ENCODE results near the gene ATP5MK.

Gene ATP5MK

DNA sequence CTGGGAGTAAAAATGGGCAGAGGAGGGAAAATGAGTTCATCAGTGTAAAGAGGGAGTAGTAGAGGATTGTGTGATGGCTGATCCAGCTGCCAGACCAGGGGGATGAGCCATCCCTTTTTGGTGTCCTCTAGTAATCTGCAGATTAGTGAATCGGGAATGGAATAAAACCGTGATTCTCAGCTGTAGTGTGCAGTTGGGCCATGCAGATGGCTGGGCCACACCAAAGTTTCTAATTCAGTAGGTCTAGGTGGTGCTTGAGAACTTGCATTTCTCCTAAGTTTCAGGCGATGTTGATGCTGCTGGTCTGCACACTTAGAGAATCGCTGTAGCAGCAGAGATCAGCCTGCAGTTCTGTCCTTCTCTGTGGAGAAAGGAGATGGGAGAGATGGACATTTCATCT, 22.8 kb upstream of the ATP5MK start:
- no peak for TF ChIP-seq NFIC (IDR thresholded peaks at IDR 0.05)
- TF ChIP-seq, protein P1, sequence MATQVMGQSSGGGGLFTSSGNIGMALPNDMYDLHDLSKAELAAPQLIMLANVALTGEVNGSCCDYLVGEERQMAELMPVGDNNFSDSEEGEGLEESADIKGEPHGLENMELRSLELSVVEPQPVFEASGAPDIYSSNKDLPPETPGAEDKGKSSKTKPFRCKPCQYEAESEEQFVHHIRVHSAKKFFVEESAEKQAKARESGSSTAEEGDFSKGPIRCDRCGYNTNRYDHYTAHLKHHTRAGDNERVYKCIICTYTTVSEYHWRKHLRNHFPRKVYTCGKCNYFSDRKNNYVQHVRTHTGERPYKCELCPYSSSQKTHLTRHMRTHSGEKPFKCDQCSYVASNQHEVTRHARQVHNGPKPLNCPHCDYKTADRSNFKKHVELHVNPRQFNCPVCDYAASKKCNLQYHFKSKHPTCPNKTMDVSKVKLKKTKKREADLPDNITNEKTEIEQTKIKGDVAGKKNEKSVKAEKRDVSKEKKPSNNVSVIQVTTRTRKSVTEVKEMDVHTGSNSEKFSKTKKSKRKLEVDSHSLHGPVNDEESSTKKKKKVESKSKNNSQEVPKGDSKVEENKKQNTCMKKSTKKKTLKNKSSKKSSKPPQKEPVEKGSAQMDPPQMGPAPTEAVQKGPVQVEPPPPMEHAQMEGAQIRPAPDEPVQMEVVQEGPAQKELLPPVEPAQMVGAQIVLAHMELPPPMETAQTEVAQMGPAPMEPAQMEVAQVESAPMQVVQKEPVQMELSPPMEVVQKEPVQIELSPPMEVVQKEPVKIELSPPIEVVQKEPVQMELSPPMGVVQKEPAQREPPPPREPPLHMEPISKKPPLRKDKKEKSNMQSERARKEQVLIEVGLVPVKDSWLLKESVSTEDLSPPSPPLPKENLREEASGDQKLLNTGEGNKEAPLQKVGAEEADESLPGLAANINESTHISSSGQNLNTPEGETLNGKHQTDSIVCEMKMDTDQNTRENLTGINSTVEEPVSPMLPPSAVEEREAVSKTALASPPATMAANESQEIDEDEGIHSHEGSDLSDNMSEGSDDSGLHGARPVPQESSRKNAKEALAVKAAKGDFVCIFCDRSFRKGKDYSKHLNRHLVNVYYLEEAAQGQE (IDR thresholded peaks at IDR 0.05; ENCODE audit: low read depth), result no peak

DNA sequence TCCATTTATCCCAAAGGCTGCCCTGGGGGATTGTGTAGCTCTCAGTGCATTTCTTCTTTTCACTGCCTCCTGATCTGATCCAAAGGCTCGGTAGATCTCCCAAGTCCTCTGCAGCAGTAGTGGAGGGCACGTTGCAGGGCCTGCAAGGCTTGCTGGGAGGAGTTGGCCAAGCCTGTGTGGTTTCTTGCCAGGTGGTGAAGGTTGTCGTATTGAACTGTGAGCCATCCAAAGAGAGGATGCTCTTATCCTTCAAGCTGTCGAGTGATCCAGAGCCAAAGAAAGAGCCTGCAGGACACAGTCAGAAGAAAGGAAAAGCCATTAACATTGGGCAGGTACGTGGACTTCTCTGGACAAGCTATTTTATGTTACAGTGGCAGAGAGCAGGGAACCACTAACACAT, 21.3 kb upstream of the ATP5MK start:
- TF ChIP-seq TEAD4 (IDR thresholded peaks at IDR 0.05) (no peak), NFIC (IDR thresholded peaks at IDR 0.05) (no peak), RAD21 (IDR thresholded peaks at IDR 0.05; ENCODE audit: low read depth) (no peak), YY1 (IDR thresholded peaks at IDR 0.05; ENCODE audit: low read depth) (no peak), TAF1 (IDR thresholded peaks at IDR 0.05; ENCODE audit: low read depth) (no peak), ZBTB7A (IDR thresholded peaks at IDR 0.05; ENCODE audit: low read depth) (no peak), USF1 (IDR thresholded peaks at IDR 0.05) (no peak), CEBPB (IDR thresholded peaks at IDR 0.05) (no peak), EP300 (IDR thresholded peaks at IDR 0.05; ENCODE audit: borderline replicate concordance) (no peak), FOXM1 (IDR thresholded peaks at IDR 0.05; ENCODE audit: borderline replicate concordance, low read depth) (no peak), TCF12 (IDR thresholded peaks at IDR 0.05; ENCODE audit: low read depth) (no peak), CREB1 (IDR thresholded peaks at IDR 0.05; ENCODE audit: low read depth) (no peak), EGR1 (IDR thresholded peaks at IDR 0.05) (no peak)
- TF ChIP-seq, protein P2, sequence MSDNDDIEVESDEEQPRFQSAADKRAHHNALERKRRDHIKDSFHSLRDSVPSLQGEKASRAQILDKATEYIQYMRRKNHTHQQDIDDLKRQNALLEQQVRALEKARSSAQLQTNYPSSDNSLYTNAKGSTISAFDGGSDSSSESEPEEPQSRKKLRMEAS (IDR thresholded peaks at IDR 0.05), result no peak
- TF ChIP-seq, protein P1 (IDR thresholded peaks at IDR 0.05; ENCODE audit: low read depth), result no peak

- TF ChIP-seq NFIC (IDR thresholded peaks at IDR 0.05), result no peak
- TF ChIP-seq FOXM1 (IDR thresholded peaks at IDR 0.05; ENCODE audit: borderline replicate concordance, low read depth), result no peak
- TF ChIP-seq, protein P2 (IDR thresholded peaks at IDR 0.05), result no peak
- no peak for TF ChIP-seq USF1 (IDR thresholded peaks at IDR 0.05)
- peak; percentile 54 for TF ChIP-seq RAD21 (IDR thresholded peaks at IDR 0.05; ENCODE audit: low read depth)
- TF ChIP-seq TEAD4 (IDR thresholded peaks at IDR 0.05), result no peak
- TF ChIP-seq TAF1 (IDR thresholded peaks at IDR 0.05; ENCODE audit: low read depth), result no peak
Observed at GRCh38 chr10:103416436-103417147, 20.3 kb upstream of the ATP5MK start.

DNA sequence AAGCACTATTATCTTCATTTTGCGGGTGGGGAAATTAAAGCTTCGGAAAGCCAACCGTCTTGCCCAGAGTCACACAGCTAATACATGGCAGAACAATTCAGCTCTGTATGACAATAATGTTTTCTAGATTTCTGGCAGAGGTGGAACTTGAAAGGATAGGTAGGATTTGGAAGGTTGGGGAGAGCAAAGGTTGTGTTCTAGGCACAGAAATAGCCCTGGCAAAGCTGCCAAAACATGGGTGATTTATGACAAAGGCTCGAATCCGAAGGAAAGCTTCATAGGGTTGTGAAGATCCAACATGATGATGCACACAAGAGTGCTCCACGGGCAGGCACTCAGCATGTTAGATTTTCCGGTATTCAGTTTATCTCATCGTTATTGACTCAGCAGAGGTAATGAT, 19.3 kb upstream of the ATP5MK start:
- TF ChIP-seq, protein P1 (IDR thresholded peaks at IDR 0.05; ENCODE audit: low read depth), result no peak
- TF ChIP-seq NFIC (IDR thresholded peaks at IDR 0.05) (no peak), CEBPB (IDR thresholded peaks at IDR 0.05) (no peak), TEAD4 (IDR thresholded peaks at IDR 0.05) (no peak), CREB1 (IDR thresholded peaks at IDR 0.05; ENCODE audit: low read depth) (no peak), TAF1 (IDR thresholded peaks at IDR 0.05; ENCODE audit: low read depth) (no peak), RAD21 (IDR thresholded peaks at IDR 0.05; ENCODE audit: low read depth) (no peak), TCF12 (IDR thresholded peaks at IDR 0.05; ENCODE audit: low read depth) (no peak), YY1 (IDR thresholded peaks at IDR 0.05; ENCODE audit: low read depth) (no peak), FOXM1 (IDR thresholded peaks at IDR 0.05; ENCODE audit: borderline replicate concordance, low read depth) (no peak), EGR1 (IDR thresholded peaks at IDR 0.05) (no peak), ZBTB7A (IDR thresholded peaks at IDR 0.05; ENCODE audit: low read depth) (no peak), EP300 (IDR thresholded peaks at IDR 0.05; ENCODE audit: borderline replicate concordance) (no peak), USF1 (IDR thresholded peaks at IDR 0.05) (no peak)
- TF ChIP-seq, protein P2 (IDR thresholded peaks at IDR 0.05), result no peak
